Retina (tissue), 1 donor: ENCODE data around the gene IGFALS.
A peak's percentile ranks its signal among the peaks of the same experiment; 100 is the strongest.

Source experiments
- DNase-seq: peaks from one replicate; pipeline ENCODE4 v3.0.0-alpha.2; 2016

The IGFALS gene

DNA sequence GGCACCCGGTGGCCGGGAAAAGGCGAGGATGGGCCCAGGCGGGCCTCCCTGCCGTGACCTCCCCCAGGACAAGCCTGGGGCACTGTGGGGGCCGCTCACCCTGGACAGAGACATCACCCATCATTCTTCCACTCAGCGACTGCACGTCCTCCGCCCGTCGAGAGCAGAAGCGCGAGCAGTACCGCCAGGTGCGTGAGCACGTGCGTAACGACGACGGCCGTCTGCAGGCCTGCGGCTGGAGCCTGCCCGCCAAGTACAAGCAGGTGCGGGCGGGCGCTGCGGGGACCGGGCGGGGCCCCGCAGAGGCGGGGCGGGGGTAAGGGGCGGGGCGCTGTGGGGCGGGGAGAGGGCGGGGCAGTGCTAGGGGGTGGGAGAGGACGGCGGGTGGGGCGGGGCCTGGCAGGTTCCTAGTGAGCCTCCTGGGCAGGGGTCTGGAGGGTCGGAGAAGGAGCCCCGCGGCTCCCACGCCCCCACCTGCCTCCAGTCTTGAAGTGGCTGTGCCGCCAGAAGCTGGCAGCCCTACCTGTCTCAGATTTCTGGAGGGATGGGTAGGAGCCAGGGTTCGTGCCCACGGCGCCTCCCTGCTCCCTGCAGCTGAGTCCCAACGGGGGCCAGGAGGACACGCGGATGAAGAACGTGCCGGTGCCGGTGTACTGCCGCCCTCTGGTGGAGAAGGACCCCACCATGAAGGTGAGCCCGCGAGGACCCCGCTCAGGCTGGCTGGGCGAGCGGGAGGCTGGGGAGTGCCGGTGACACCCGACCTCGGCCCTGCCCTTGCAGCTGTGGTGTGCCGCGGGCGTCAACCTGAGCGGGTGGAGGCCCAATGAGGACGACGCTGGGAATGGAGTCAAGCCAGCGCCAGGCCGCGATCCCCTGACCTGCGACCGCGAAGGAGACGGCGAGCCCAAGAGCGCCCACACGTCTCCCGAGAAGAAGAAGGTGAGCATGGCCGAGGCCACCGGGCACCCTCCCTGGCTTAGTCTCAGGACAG is 29.7 kb downstream of the IGFALS start:
- peak; percentile 68 for DNase-seq

DNA sequence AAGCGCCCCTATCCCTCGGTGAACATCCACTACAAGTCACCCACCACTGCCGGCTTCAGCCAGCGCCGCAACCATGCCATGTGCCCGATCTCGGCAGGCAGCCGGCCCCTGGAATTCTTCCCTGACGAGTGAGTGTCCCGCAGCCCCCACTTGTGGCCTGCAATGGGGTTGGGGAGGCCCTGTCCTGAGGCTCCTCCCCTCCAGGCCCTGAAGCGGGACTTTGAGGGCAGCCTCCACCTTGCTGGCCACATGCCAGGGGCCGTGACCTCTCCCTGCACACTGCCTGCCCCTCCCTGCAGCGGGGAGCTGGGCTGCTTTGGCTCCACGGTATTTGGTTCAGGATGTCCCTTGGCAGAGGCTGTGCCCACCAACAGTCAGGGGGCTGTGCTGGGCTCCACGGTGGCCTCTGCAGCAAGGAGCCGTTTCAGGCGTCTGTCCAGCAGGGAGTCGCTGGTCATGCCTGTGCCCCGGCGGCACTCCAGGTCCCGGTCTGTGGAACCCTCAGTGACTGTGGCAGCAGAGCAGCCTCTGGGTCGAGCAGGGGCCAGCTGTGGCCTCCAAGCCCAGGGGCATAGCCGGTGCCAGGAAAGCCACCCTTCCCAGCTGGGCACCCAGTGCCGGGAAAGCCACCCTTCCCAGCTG is 30.5 kb downstream of the IGFALS start:
- peak; percentile 22 for DNase-seq

- no peak for DNase-seq
These were observed 31.2 kb downstream of the IGFALS start for GRCh38 chr16:1762196-1762878.

- DNase-seq = no peak
These were observed 31.8 kb downstream of the IGFALS start for GRCh38 chr16:1761751-1762150.

GRCh38 chr16:1760911-1761310 is 32.6 kb downstream of the IGFALS start:
- no peak for DNase-seq

- DNase-seq = no peak
These were observed 34.0 kb downstream of the IGFALS start for GRCh38 chr16:1759511-1759910.

DNA sequence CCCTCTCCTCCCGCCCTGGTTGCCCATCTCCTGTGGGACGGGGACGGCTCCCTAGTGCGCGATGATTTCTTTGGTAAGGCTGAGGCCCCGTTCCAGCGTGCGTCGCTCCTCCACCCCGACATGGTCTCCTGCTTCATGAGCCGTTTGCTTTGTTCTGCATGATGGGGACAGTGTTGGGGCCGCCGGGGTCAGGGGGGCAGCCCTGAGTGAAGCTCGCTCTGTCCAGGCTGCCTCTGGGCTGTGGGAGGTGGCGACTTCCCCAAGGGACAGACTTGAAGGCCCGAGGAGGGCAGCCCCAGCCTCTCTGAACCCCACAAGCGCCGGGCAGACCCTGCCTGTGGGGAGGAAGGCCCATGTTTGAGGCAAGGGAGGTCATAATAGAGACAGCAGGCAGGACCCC is 34.6 kb downstream of the IGFALS start:
- no peak for DNase-seq

DNA sequence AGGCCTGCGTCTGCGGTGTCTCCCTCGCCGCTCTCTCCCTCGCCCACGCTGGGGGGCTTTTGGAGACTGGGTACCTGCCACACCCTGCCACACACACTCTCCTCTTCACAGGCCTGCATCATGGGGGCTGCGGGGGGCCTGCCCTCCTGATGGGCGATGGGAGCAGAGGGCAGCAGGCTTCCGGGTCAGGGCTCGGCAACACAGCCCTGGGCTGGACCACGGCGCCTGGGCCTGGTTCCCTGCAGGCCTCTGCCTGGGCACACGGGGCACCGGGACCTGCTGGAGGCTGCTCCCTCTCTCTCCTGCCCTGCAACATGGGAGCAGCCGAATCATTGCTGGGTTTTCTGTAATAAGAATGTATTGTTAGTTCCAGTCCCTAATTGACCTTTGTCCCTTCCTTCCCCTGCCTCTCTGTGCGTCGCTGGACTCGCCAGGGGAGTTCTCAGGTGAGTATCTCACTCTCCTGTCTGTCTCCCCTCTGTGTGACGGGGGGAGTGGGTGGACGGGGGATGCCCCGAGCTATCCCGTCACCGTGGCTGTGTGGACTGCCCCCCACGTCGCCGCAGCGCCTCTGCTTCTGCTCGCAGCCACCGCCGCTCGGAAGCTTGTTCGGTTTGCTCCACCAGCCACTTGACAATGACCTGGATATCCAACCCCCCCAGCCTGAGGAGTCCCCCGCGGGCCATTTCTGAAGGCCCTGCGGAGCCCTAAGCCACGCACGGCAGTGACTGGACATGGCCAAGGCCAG is 35.6 kb downstream of the IGFALS start:
- no peak for DNase-seq

GRCh38 chr16:1754204-1754603 is 39.3 kb downstream of the IGFALS start:
- no peak for DNase-seq

- no peak for DNase-seq
These were observed 40.7 kb downstream of the IGFALS start for GRCh38 chr16:1752853-1753252.

GRCh38 chr16:1751946-1752345 is 41.6 kb downstream of the IGFALS start:
- DNase-seq = no peak

DNA sequence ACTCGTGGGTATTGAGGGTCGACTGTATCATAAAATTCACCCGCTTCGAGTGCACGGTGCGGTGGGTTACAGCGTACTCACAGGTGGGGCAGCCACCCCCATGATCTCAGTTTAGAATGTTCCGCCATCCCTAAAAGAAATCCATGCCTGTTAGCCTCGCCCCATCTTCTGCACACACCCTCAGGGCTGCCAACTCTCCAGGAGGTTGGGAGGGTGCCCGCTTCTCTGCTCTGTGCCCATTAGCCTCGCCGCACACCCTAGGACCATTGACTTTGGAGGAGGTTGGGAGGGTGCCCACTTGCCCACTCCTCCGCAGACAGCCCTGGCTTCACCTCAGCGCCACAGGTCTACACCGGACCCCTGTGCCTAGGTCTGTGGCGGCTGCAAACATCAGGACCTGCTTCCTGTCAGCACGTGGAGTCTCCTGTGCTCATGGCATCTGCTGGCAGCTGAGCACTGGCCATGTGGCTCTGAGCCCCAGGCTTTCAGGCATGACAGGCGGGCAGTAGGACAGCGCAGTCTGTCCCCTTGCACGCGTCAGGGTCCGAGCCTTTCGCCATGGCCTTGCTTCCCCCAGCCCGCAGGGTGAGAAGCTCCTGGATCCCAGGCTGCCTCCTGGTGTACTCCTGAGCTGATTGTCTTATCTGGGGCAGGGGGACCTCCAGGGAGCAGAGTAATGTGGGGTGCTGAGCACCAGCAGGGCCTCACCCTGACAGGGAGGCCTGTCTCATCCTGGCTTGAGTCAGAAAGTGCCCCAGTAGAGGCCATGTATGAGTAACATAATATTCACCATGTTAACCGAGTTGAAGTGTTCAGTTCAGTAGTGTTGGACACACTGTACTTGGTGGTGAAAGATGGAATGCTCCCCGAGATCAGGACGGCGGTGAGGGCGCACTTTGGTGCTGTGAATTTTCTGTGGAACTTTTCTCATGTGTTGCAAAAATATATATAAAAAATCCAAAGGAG is 44.1 kb downstream of the IGFALS start:
- DNase-seq = no peak

DNA sequence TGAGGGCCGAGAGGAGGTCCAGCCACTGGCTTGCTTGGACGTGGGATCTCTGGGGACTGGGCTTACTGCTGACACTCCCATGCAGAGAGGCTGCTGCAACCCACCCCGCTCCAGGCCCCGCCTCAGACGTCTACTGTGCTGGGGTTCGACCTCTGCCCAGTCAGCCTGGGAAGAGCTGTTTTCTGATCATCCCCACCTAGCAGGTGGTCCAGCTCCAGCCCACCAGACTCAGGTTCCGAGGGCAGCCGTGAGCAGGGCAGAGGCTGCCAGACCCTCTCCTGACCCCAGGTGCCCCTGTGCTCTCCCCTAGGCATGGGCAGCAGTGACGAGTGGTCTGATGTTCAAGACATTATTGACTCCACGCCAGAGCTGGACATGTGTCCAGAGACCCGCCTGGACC is 45.6 kb downstream of the IGFALS start:
- DNase-seq = no peak

- DNase-seq = no peak
These were observed 46.8 kb downstream of the IGFALS start for GRCh38 chr16:1746693-1747195.

GRCh38 chr16:1745900-1746692 is 47.4 kb downstream of the IGFALS start:
- no peak for DNase-seq

DNA sequence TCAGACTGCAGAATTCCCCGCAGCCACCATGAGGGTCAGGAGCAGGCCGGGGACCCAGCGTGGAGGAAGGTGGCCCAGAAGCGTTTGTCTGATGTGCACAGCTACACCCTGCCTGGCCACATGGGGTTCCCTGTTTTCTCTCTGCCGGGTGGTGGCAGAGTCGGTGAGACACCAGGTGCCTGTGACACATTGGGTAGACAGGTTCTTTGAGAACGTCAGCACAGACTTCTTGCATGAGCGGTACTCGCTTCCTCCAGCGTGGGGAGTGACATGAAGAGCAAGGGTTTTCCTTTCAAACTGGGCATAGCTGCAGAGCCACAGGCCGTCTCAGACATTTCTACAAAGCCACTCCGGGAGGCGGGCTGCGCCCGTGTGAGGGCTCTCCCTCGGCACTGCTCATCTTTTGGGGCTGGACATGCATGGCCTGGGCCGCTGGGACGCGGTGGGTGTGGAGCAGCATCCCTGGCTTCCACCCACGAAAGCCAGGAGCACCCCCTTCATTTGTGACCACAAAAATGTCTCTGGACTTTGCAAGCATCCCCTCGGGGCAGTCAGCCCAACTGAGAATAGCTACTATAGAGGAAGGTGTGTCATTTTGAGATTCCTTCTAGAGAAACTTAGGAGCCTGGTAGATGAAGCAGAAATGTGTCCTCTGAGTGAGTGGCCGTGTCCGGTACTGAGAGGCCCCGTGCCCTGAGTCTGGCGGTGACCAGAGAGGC is 48.2 kb downstream of the IGFALS start:
- DNase-seq = no peak

GRCh38 chr16:1744338-1744840 is 49.1 kb downstream of the IGFALS start:
- no peak for DNase-seq

- DNase-seq = no peak
These were observed 49.8 kb downstream of the IGFALS start for GRCh38 chr16:1743376-1744337.
